ENCODE results near the gene KCNJ1.

- TF ChIP-seq HDAC2 (IDR thresholded peaks at IDR 0.05; ENCODE audit: borderline replicate concordance in 1 of 2, low read depth in 2 of 2, low read length in 2 of 2) (no peak), POLR2AphosphoS5 (IDR thresholded peaks at IDR 0.05; ENCODE audit: low read depth, low read length) (no peak), CTCF (IDR thresholded peaks at IDR 0.05; ENCODE audit: control extremely low read depth in 1 of 3, insufficient read depth in 1 of 3, low read depth in 1 of 3, low read length in 3 of 3) (no peak)
These were observed 22.6 kb upstream of the KCNJ1 start for GRCh38 chr11:128889657-128890213.

Data from H1 (cell line).